Dermis blood vessel endothelial cell (primary cell): Measurements from ENCODE around the gene SPATA46. TPM values are rescaled to one million over a fixed set of nuclear protein-coding genes. Genes with fewer than 3 reads are reported as not detected.

Experiments used
- DNase-seq: peaks from one replicate; pipeline ENCODE4 v3.0.0; 2010
- total RNA-seq: library from RNA; depleted of rRNA; stranded (reverse); fragments of >200 nt; gene quantifications from 2 replicates; pipeline ENCODE4 v1.2.3, GENCODE V29; 2014

SPATA46 gene
- total RNA-seq, 1 donor from 2014 or later = not detected

GRCh38 chr1:162373541-162374260 is 3.0 kb downstream of the SPATA46 start:
- DNase-seq = peak; percentile 36

GRCh38 chr1:162373072-162373427 is 3.6 kb downstream of the SPATA46 start:
- no peak for DNase-seq

GRCh38 chr1:162372159-162373071 is 4.2 kb downstream of the SPATA46 start:
- DNase-seq = no peak

- no peak for DNase-seq
Measured at GRCh38 chr1:162371611-162372010, 5.0 kb downstream of the SPATA46 start.

GRCh38 chr1:162370721-162371120 is 5.9 kb downstream of the SPATA46 start:
- DNase-seq = no peak

GRCh38 chr1:162370161-162370560 is 6.5 kb downstream of the SPATA46 start:
- DNase-seq = no peak

- no peak for DNase-seq
Measured at GRCh38 chr1:162369571-162369970, 7.1 kb downstream of the SPATA46 start.

GRCh38 chr1:162368451-162368850 is 8.2 kb downstream of the SPATA46 start:
- DNase-seq = no peak

- no peak for DNase-seq
Measured at GRCh38 chr1:162367772-162368171, 8.9 kb downstream of the SPATA46 start.

- DNase-seq = peak; percentile 30
Measured at GRCh38 chr1:162367073-162367472, 9.6 kb downstream of the SPATA46 start.

- no peak for DNase-seq
Measured at GRCh38 chr1:162366671-162367070, 10.0 kb downstream of the SPATA46 start.

- DNase-seq = no peak
Measured at GRCh38 chr1:162366149-162366548, 10.5 kb downstream of the SPATA46 start.

- no peak for DNase-seq
Measured at GRCh38 chr1:162365284-162366020, 11.2 kb downstream of the SPATA46 start.

- no peak for DNase-seq
Measured at GRCh38 chr1:162364498-162364897, 12.2 kb downstream of the SPATA46 start.

GRCh38 chr1:162363823-162364222 is 12.8 kb downstream of the SPATA46 start:
- DNase-seq = no peak

GRCh38 chr1:162361349-162361748 is 15.3 kb downstream of the SPATA46 start:
- DNase-seq = no peak

GRCh38 chr1:162360874-162361260 is 15.8 kb downstream of the SPATA46 start:
- no peak for DNase-seq

- no peak for DNase-seq
Measured at GRCh38 chr1:162360237-162360873, 16.3 kb downstream of the SPATA46 start.

GRCh38 chr1:162359523-162360236 is 17.0 kb downstream of the SPATA46 start:
- DNase-seq = no peak

GRCh38 chr1:162358928-162359327 is 17.7 kb downstream of the SPATA46 start:
- no peak for DNase-seq

GRCh38 chr1:162357681-162358266 is 18.9 kb downstream of the SPATA46 start:
- peak; percentile 64 for DNase-seq

GRCh38 chr1:162353702-162354101 is 23.0 kb downstream of the SPATA46 start:
- DNase-seq = no peak
